ENCODE measurements around the gene C1QA. TPM values are rescaled to one million over a fixed set of nuclear protein-coding genes. Genes with fewer than 3 reads are reported as not detected.

C1QA gene
- total RNA-seq, 4 donors from 2014 or later, result 7.2 to 24.3 (median 16.4) TPM

- Histone ChIP-seq H3K9me3 (no peaks in the 10 kb centered on the region), H3K4me1 (no peaks in the 10 kb centered on the region), H3K4me3 (no peak overlapping the region), H3K36me3 (no peaks in the 10 kb centered on the region), H3K27me3 (peaks cover 40% of the 10 kb centered on the region), H3K27ac (no peak overlapping the region)
- no peak for DNase-seq (ENCODE audit: low spot score in 2 of 2)
- WGBS, result 85% methylated on average over 17 of the region's 37 CpGs
- TF ChIP-seq POLR2A (IDR thresholded peaks at IDR 0.05) (no peak), POLR2AphosphoS5 (IDR thresholded peaks at IDR 0.05) (no peak), CTCF (IDR thresholded peaks at IDR 0.05) (no peak), EP300 (IDR thresholded peaks at IDR 0.05) (no peak)
Measured at GRCh38 chr1:22676916-22677583, 40.6 kb downstream of the C1QA start.

GRCh38 chr1:22677931-22678896 is 41.8 kb downstream of the C1QA start:
- 72% methylated on average over 11 of the region's 13 CpGs for WGBS
- Histone ChIP-seq H3K27me3 (peaks cover 36% of the 10 kb centered on the region), H3K36me3 (no peaks in the 10 kb centered on the region), H3K27ac (no peak overlapping the region), H3K4me1 (no peaks in the 10 kb centered on the region), H3K4me3 (no peak overlapping the region), H3K9me3 (no peaks in the 10 kb centered on the region)
- no peak for DNase-seq (ENCODE audit: low spot score in 2 of 2)
- no peak for TF ChIP-seq EP300 (IDR thresholded peaks at IDR 0.05)
- no peak for TF ChIP-seq POLR2AphosphoS5 (IDR thresholded peaks at IDR 0.05)
- no peak for TF ChIP-seq POLR2A (IDR thresholded peaks at IDR 0.05)
- TF ChIP-seq CTCF (IDR thresholded peaks at IDR 0.05), result no peak

GRCh38 chr1:22680726-22681125 is 44.3 kb downstream of the C1QA start:
- H3K27ac ChIP-seq, result no peak overlapping the region
- no peak overlapping the region for H3K4me3 ChIP-seq
- peaks cover 23% of the 10 kb centered on the region for H3K27me3 ChIP-seq
- no peaks in the 10 kb centered on the region for H3K36me3 ChIP-seq
- WGBS, result 52% methylated on average over 9 of the region's 9 CpGs
- DNase-seq (ENCODE audit: low spot score in 2 of 2), result no peak
- no peak for TF ChIP-seq POLR2A (IDR thresholded peaks at IDR 0.05)
- TF ChIP-seq POLR2AphosphoS5 (IDR thresholded peaks at IDR 0.05), result no peak
- TF ChIP-seq EP300 (IDR thresholded peaks at IDR 0.05), result no peak
- TF ChIP-seq CTCF (IDR thresholded peaks at IDR 0.05), result no peak
- no peaks in the 10 kb centered on the region for H3K4me1 ChIP-seq
- H3K9me3 ChIP-seq, result no peaks in the 10 kb centered on the region

GRCh38 chr1:22681556-22682276 is 45.3 kb downstream of the C1QA start:
- no peak for TF ChIP-seq POLR2AphosphoS5 (IDR thresholded peaks at IDR 0.05)
- no peak for TF ChIP-seq POLR2A (IDR thresholded peaks at IDR 0.05)
- no peak for TF ChIP-seq EP300 (IDR thresholded peaks at IDR 0.05)
- TF ChIP-seq CTCF (IDR thresholded peaks at IDR 0.05), result no peak
- no peak overlapping the region for H3K27ac ChIP-seq
- no peaks in the 10 kb centered on the region for H3K9me3 ChIP-seq
- WGBS, result 62% methylated on average over 14 of the region's 15 CpGs
- no peak overlapping the region for H3K4me3 ChIP-seq
- no peaks in the 10 kb centered on the region for H3K36me3 ChIP-seq
- H3K4me1 ChIP-seq, result no peaks in the 10 kb centered on the region
- DNase-seq (ENCODE audit: low spot score in 2 of 2), result no peak
- peaks cover 20% of the 10 kb centered on the region for H3K27me3 ChIP-seq
